ENCODE data around the gene SPAAR.
"Not testable (repeated sequence)": the region's sequence is repeated elsewhere in the genome, so short reads cannot be mapped to it uniquely, and the experiment has no call there.

The SPAAR gene

DNA sequence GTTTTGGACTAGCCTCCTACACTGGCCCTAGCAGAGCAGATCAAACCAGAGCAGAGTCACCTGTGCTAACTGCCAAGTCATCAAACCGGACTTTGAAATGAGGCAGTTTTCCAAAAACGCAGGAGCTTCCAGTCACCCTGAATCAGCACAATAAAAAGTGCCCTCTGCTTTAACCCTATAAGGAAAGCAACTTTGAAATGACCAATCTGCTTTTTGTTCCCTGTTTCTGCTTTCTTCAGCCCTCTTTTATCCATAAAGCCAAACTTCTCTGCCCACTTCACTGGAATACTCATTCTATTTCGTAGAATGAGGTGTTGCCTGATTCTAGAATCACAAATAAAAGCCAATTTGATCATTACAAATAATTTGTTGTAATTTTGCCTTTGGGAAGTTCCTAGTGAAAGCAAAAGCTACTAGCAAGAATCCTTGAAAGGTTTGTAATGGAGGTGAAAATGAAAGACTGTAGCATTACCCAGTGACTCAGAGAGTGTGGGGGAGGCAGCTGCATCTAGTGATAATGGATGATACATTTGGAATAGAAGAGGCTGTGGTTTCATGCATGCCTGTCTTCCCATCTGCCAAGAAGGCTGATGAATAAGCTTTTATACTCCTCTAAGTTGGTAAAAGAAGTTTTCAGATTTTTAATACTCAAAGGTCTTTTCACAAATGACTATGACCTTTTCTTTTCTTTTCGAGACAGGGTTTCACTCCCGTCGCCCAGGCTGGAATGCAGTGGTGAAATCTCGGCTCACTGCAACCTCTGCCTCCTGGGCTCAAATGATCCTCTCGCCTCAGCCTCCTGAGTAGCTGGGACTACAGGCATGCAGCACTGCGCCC, 14.9 kb downstream of the SPAAR start:
- DNase-seq = no peak

DNA sequence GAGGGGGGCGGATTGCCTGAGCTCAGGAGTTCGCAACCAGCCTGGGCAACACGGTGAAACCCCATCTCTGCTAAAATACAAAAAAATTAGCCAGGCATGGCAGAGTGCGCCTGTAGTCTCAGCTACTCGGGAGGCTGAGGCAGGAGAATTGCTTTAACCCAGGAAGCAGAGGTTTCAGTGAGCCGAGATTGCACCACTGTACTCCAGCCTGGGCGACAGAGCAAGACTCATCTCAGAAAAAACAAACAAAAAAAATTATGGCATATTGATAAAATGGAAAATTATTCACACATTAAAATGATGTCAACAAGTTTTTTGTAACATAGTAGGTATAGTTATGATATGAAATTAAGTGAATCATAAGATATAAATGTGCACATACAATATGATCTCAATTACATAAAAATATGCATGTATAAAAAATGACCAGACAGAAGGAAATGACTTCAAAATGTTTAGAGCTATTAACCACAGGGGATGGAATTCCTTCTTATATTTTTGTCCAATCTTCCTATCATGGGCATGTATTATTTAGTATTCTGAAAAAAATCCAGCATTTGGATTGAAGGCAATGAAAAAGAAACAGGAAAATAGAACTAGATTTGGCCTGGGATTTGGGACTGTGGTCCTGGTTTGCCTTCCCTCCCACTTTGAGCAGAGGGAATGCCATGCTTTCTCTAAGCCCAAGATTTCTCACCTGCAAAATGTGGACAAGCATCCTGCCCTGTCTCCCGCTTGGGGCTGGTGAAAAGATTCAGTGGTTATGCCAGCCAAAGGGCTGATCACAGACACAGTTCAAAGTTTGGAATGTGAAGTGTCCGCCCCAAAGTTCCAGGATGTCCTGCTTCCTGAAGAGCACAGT, 19.5 kb downstream of the SPAAR start:
- DNase-seq = no peak

DNA sequence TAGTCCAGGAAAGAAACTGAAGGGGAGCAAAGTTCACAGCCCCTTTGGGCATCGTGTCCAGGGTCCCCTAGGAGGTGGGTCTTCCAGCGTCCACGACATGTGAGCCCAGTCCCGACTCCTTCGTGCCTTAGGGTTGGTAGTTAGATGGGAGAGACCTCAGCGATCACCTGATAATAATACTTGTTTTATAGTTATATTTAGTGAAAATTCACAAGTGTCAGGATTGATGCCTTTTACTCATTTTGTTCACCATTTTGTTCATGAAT, 20.1 kb downstream of the SPAAR start:
- no peak for DNase-seq

DNA sequence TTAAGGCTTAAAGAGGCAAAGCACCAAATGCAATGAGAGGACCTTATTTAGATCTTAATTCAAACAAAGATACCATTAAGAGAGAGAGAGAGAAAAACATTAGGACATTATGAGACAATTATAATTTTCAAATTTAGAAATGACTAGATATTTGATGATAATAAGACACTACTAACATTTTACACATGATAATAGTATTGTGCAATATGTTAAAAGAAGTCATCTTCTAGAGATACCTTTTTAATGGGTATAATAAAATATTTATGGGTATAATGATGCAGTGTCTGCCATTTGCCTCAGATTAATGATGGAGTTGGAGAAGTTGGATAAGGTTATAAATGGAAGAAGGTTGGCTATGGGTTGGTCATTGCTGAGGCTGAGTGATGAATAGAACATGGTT, 21.2 kb downstream of the SPAAR start:
- DNase-seq = no peak

DNA sequence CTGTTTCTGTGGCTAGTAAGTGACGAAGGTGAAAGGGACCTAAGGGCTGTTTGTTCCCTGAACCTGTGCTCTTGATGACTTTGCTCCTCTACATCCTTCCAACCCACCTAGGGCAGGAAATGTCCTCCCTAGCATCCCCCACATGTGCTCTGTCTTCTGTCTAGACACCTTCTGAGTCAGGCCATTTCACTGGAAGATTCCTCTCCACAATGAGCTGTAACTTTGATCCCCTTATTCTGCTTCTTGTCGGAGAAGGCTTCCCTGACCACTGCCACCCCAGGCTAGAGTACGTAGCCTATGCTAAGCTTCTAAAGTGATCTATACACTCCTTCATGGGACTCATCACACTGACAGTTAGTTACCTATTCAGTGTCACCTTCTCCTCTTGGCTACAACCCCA, 21.7 kb downstream of the SPAAR start:
- DNase-seq = no peak

DNA sequence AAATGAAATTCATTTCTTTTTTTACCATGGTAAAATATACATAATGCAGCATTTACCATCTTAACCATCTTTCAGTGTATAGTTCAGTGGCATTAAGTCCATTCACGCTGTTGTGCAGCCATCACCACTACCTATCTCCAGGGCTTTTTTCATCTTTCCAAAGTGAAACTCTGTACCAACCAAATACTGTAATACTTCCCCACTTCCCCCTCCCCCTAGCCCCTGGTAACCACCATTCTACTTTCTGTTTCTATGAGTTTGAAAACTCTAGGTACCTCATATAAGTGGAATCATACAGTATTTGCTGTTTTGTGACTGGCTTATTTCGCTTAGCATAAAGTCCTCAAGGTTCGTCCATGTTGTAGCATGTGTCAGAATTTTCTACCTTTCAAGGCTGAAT, 23.4 kb downstream of the SPAAR start:
- DNase-seq = no peak

DNA sequence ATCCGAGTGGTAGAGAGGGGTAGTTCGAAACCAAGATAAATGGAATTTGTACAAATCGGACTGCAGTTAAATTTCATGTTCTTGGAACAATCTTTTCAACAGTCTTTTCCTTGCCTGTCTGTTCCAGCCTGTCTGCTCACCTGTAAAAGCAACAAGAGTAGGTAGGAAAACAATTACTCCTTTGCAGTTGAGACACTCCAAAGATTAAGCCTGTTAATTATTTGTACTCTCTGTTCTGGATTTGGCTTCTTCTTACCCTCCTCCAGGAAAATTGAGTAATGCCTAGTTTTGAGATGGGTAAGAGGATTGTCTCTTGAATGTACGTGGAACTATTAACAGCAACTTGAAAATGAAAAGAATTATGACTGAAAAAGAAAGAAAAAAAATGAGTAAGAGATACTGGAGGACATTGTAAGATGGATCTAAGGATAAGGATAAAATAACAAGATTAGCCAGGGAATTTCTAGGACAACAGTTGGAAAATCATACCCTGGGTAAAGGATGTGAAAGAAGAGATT, 24.3 kb downstream of the SPAAR start:
- DNase-seq = no peak

DNA sequence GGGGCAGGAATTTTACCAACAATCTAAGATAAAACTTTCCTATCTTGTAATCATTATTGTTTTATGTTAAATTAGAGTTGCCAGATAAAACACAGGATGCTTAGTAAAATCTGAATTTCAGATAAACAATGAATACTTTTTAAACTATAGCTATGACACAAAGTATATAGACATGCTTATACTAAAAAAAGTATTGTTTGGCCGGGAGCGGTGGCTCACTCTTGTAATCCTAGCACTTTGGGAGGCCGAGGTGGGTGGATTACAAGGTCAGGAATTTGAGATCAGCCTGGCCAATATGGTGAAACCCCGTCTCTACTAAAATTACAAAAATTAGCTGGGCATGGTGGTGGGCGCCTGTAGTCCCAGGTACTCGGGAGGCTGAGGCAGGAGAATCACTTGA, 24.8 kb downstream of the SPAAR start:
- not testable (repeated sequence) for DNase-seq

DNA sequence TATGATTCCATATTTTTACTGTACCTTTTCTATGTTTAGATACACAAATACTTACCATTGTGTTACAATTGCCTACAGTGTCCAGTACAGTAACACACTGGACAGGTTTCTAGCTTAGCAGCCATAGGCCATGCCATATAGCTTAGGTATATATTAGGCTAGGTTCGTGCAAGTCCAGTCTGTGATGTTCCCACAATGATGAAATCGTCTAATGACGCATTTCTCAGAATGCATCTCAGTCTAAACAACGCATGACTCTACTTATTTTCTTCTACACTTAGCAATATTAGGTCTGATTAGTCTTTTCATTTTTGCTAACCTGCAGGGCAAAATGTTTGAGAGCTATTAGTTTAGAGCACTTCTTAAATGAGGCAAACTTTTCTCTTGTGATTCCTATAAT, 26.0 kb downstream of the SPAAR start:
- DNase-seq = no peak

DNA sequence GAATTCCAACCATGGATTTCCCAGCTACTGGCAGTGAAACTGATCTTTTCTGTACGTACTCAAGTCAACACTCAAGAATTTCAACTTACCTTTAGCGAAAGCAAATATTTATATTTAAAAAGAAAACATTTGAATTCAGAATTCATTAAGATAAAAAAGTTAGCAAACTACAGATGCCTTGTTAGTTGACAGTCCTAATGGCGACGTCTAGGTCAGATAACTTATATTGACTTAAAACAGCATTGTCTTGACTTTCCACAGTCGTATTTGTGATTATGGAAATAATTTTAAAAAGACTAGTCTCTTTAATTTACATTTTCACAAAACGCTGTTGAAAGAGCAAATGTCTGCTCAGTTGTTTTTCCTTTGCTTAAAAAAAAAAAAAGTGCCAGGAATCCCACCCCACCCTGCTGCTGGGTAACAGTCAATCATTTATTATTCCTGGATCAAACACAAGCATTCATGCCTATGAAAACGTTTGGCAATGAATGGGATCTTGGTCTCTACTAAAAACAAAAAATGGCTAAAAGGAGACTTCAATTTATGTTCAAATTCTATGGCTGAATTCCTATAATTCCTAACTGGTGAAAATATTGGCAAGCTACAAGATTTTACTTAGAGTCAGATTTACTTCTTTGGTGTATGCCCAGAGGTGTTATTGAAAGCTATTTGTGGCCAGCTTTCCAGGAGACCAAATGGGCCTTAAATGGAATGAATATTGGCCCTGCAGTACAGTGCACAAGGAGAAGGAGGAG, 26.6 kb downstream of the SPAAR start:
- DNase-seq = no peak

DNA sequence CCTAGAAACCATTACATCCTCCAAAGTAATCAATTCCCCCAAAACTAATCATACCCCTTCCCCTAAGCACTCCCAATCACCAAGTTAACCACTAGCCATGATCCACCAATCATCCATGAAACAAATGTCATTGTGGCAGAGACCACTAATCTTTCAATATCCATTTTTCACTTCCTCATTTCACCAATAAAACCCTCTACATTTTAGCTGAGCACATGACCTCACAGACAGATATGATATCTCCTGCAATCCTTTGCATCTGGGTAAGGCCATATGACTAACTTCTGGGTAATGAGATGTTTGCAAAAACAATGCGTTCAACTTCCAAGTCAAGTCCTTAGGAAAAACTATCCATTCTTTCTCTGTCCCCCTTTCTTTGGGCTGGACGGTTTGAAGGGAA, 27.9 kb downstream of the SPAAR start:
- no peak for DNase-seq

DNA sequence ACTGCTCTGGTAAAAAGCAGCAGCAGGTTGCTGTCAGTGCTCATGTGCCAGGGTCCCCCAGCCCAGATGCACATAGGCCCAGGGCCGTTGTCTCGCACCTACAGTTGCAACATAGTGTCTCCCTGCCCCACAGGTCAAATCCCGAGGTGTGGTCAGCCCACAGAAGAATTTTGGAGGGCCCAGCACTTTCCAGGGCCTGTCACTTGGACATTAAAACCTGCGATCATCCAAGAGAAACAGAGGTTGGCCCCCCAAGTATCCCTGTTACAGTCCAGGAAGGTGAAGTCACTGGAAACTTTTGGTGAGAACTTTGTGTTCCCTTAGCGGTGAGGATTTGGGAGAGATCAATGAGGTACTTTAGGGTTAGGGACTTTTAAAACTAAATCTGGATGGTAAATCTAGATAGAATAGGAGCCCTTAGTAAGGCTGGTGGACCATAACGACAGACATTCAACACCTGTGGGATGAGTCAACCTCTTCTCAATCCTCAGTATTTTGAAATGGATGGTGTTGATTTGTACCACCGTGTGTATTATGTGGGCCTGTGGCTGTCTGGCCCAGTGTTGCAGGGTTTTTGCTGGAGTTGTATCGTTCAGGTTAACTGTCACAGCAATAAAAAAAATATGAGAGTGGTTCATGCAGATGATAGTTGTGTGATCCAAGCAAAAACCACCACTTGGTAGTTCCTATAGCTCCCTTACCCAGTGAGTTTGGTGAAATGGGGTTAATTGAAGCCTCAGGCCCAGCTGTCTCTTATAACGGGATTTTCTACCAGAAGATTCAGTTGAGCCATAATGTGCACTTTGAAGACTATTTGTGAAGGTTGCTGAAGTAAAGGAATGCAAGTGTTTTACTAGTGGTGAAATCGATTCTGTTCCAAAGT, 29.4 kb downstream of the SPAAR start:
- no peak for DNase-seq

DNA sequence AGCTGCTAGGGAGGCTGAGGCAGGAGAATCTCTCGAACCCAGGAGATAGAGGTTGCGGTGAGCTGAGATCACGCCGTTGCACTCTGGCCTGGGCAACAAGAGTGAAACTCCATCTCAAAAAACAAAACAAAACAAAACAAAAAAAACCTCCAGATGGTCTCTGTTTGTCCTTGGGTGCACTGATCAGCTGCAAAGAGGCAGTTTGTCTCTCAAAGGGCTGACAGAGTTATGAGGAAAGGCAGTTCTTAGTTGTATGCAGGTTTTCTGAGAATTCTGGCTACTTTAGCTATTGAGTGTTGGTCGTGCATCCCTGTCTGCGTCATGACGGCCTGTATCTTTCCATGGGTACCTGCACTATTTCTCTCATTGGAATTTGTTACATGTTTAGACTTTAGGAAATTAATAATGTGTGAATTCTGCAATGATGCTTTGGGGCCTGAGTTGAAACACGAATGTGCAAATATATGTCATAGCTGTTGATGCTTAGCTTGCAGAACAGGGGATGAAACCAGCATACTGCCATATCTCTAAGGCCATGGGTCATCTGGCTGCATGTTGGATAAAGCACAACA, 30.5 kb downstream of the SPAAR start:
- DNase-seq = no peak

DNA sequence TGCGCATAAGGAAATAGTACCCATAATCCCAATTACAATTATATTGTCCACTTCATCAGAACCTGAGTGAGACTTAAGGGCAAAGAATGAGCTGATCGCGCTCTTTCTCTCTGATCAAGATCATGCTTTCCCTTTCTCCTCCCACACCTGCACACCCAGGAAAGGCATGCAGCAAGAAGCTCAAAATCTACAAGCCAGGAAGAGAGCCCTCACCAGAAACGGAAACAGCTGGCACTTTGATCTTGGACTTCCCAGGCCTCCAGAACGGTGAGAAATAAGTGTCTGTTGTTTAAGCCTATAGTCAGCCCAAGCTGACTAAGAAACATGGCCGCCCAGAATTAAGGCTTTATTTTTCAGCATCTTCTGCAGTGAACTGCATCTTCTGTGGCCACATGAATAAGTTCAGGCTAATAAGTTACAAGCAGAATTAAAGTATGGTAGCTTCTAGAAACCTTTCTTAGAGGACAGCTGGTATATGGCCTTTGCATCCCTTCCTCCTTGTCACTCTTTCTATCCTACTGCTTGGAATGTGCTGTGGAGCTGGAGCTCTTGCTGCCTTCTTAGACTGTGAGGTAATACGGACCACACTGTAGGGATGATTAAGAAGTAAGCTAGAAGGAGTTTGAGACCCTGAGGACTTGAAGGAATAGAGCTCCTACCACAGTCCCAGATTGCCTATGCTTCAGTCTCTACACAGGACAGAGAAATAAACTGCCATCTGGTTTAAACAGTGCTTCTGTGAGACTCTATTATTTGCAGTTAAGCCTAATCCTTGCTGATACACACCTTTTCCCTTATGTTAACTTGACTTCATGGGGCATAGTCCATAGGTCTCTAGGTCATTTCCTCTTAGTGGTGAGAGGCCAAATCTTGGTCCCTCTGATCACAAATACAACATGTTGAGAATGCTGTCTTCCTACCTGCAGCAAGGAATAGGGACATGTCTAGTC, 31.4 kb downstream of the SPAAR start:
- peak in 1 of 2 experiments; percentile 44 for DNase-seq

DNA sequence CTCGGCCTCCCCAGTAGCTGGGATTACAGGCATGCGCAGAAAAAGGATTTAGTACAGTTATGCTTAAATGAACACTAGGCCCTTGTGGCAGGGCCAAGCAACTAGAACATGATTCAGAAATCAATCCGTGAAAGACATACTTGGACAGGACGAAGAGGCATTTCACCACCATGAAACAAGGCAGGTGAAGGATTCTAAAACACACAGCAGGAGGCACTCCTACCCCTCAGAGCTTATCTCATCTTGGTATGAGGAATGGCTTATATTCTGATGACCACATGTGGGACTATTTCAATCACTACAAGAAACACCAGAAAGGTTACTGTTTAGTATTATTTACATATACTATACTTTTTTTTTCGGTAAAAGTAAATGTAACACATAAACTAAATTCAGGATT, 33.0 kb downstream of the SPAAR start:
- no peak for DNase-seq

DNA sequence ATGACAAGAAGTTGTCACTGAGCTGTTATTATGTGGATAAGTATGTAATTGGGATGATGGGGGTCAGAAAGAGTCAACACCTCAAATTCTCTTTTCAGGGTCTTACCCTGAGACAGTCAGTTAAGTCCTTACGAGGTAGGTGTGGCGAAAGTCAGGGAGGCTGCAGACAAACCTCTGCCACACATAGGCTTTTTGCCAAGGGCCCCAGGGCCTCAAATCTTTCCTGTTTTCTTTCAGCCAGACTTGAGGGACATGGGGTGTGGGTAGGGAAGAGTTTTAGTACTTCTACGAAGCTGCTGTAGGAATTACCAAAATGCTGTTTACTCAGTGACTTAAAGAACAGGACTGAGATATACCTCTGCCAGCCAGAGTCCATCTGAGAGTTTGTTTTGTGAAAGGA, 34.9 kb downstream of the SPAAR start:
- DNase-seq = no peak

DNA sequence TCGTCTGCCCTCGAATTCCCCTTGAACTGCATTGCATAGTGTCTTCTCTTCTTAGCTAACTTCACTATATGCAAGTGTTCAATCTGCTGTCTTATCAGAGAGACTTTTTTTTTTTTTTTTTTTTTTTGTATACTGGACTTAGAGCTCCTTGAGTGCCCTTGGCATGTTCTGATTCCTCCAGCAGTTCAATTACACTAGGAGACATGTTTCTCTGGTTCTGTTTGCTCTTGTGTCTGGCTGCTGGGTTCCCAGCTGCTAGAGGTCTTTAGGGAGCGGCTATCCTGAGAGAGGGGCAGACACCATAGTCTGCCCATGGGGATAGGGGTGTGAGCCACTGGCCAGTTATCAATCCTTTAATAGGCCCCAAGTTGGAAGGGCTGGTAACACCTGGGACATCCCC, 35.6 kb downstream of the SPAAR start:
- no peak for DNase-seq

DNA sequence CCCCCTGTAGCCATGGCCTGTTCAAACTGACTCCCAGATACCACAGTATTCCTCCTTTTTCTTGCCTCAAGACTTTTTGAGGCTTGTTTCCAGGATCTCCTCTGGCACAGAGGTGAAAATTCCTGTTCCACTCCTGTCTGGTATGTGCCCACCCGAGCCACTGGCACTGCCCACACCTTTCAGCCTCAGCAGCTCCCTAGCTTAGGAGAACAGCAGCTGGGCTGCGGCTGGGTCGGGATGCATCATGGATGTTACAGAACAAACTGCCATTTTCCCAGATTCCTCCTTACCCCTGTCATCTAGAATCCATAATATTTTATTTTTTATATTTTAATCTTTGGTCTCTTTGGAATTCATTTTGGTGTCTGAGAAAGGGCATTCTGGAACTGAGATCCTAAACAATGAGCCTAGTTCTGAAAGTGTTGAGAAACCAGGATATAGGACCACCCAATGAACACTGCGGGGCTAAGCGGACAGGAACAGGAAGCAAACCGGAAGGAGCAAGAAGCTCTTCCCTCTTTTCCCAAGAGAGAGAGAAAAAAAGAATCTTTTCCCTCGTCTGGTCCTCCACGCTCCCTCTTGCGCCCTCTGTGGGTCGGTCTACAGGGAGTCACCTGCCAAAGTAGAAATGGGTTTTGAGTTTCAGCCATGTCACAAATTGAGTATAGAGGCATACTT, 36.2 kb downstream of the SPAAR start:
- peak; percentile 79 to 91 for DNase-seq

DNA sequence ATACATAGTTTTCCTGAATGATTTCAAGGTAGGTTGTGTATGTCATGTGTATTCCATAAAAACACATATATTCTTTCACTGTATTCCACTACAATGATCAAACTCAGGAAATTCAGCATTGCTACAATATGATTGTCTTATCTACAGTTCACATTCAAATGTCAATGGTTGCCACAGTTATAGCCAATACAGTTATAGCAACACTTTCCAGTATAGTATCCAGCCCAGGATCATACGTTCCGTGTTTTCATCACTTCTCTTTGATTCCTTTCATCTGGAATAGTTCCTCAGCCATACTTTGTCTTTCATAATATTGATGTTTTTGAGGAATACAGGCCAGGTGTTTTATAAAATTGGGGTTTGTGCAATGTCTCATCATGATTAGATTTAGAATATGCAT, 39.2 kb downstream of the SPAAR start:
- no peak for DNase-seq

DNA sequence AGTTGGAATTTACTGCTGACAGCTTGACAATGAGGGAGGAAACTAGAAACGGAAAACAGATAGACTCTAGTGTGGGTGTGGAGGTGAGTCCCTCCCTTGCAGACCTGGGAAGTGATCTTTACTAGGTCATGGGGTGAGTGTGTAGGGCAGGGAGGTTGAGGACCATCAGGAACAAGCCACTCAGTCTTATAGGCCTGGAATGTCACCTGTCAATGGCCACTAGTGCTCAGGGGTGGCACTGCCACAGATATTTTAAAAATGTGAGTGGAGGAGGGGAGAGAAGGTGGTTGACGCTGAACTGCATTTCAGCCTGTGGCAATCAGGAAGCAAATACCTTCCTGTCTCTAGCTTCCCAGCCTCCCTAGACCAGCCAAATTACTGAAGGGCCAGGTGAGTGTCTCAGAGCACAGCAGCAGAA, 39.6 kb downstream of the SPAAR start:
- no peak for DNase-seq
